Measurements from ENCODE around the gene AMIGO3.
A peak's percentile ranks its signal among the peaks of the same experiment; 100 is the strongest.

The AMIGO3 gene

DNA sequence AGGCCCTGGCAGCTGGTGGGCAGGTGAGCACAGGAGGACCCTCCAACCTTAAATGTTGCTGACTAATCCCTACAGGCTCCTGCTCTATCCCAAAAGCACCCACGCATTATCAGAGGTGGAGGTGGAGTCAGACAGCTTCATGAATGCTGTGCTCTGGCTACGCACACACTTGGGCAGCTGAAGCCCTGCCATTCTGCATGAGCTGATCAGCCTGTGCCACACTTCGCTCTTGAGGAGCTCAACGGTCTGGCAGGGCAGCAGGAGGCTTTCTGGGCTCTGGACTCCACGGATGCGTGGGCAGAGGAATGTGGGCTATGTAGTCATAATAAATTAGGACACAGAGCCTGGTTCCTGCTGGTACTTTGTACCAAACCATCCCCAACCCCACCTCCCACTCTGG lies 36.3 kb downstream of the AMIGO3 start:
- TF ChIP-seq, protein P1, sequence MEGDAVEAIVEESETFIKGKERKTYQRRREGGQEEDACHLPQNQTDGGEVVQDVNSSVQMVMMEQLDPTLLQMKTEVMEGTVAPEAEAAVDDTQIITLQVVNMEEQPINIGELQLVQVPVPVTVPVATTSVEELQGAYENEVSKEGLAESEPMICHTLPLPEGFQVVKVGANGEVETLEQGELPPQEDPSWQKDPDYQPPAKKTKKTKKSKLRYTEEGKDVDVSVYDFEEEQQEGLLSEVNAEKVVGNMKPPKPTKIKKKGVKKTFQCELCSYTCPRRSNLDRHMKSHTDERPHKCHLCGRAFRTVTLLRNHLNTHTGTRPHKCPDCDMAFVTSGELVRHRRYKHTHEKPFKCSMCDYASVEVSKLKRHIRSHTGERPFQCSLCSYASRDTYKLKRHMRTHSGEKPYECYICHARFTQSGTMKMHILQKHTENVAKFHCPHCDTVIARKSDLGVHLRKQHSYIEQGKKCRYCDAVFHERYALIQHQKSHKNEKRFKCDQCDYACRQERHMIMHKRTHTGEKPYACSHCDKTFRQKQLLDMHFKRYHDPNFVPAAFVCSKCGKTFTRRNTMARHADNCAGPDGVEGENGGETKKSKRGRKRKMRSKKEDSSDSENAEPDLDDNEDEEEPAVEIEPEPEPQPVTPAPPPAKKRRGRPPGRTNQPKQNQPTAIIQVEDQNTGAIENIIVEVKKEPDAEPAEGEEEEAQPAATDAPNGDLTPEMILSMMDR (IDR thresholded peaks at IDR 0.05; ENCODE audit: low read depth, low read length, missing control alignments): no peak
- no peak for DNase-seq (ENCODE audit: low read depth)
- H3K4me3 ChIP-seq (ENCODE audit: low read depth, low read length): no peak overlapping the region

DNA sequence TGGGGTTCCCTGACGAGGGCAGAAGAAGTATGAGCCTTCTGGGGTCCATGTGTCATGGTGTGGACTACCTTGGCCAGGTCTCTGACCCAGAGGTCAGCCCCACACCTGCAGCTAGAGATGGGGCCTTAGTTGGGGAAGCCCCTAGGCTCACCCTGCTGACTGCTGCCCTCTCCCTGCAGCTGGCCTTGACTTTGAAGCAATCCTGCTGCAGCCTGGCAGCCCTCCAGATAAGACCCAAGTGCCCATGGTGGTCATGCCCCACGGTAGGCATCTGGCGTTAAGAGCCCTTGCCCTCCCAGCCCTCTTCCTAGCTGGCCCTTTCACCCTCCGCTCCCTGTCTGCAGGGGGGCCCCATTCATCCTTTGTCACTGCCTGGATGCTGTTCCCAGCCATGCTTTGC lies 37.9 kb downstream of the AMIGO3 start:
- TF ChIP-seq, protein P1 (IDR thresholded peaks at IDR 0.05; ENCODE audit: low read depth, low read length, missing control alignments): no peak
- no peak overlapping the region for H3K4me3 ChIP-seq (ENCODE audit: low read depth, low read length)
- DNase-seq (ENCODE audit: low read depth): no peak

DNA sequence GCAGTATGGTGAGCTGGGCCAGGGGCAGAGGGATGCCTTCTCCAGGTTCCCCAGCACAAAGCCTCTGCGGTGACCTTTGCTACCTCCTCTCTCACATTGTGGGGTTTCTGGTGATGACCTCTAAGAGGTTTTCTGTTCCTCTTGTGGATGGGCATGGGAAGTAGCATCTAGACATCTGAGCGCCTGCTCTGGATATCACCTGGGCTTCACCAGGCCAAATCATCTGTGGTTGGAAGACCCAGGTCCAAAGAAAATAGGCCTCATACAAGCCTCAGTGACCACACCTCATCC lies 38.3 kb downstream of the AMIGO3 start:
- H3K4me3 ChIP-seq (ENCODE audit: low read depth, low read length): no peak overlapping the region
- no peak for DNase-seq (ENCODE audit: low read depth)
- TF ChIP-seq, protein P1 (IDR thresholded peaks at IDR 0.05; ENCODE audit: low read depth, low read length, missing control alignments): no peak

DNA sequence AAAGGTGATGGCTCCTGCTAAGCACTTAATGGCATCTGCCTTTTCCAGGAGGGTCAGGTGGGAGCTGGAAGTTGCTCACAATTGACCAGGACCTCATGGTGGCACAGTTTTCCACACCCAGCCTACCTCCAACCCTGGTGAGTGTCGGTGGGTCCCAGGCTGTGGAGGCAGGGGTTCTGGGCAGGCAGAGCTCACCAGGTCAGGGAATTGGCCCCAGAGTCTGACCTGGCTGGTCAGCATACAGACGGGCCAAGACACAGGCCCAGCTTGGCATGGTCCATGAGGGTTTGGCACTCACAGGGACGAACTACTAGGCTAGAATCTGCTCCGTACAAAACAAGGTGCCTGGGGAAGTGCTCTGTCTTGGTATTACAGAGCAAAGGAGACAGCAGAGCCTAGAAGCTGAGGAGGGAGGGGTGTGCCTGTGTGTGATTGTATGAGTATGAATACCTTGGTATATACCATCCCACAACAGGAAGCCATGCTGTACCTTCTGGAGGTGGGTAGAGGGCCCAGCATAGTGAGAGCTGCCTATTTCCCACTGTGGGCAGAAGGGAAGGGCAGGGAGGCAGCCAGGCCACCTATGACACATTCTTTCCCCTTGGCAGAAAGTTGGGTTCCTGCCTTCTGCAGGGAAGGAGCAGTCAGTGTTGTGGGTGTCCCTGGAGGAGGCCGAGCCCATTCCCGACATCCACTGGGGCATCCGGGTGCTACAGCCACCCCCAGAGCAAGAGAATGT lies 38.8 kb downstream of the AMIGO3 start:
- TF ChIP-seq, protein P1 (IDR thresholded peaks at IDR 0.05; ENCODE audit: low read depth, low read length, missing control alignments): no peak
- no peak overlapping the region for H3K4me3 ChIP-seq (ENCODE audit: low read depth, low read length)
- no peak for DNase-seq (ENCODE audit: low read depth)

DNA sequence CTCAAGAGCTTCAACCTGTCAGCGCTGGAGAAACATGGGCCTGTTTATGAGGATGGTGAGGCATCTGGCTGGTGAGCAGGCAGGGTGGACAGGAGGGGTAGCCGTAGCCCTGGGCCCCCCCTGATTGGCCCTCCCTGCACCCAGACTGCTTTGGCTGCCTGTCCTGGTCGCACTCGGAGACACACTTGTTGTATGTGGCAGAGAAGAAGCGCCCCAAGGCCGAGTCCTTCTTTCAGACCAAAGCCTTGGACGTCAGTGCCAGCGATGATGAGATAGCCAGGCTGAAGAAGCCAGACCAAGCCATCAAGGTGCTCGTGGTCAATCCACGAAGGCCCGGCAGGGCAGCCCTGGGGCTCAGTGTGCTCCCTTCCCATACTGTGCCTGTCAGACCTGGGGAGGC lies 43.6 kb downstream of the AMIGO3 start:
- DNase-seq (ENCODE audit: low read depth): no peak
- TF ChIP-seq, protein P1 (IDR thresholded peaks at IDR 0.05; ENCODE audit: low read depth, low read length, missing control alignments): no peak
- no peak overlapping the region for H3K4me3 ChIP-seq (ENCODE audit: low read depth, low read length)

DNA sequence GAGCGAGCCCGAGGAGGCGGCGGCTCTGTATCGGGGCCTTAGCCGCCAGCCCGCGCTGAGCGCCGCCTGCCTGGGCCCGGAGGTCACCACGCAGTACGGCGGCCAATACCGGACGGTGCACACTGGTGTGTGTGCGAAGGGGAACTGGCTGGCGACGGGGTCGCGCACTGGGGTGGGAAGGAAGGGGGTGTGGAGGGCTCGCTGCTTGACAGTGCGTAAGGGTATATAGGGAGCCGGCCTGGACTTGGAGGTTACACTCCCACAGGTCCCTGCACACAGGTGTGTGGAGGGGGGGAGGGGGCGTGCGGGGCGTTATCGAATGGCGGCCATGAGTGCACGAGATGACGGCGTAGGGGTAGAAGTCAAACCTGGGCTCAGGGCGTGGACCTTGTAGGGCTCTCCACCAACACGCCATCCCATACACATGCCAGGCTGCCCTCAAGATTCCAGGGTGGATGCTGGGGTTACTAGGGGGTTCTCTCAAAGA lies 44.9 kb downstream of the AMIGO3 start:
- no peak for DNase-seq (ENCODE audit: low read depth)
- peak overlapping the region; percentile 84 for H3K4me3 ChIP-seq (ENCODE audit: low read depth, low read length)
- TF ChIP-seq, protein P1 (IDR thresholded peaks at IDR 0.05; ENCODE audit: low read depth, low read length, missing control alignments): no peak

Measured in GM12864 (cell line).